ENCODE measurements around the gene AKR1E2.

The AKR1E2 gene

DNA sequence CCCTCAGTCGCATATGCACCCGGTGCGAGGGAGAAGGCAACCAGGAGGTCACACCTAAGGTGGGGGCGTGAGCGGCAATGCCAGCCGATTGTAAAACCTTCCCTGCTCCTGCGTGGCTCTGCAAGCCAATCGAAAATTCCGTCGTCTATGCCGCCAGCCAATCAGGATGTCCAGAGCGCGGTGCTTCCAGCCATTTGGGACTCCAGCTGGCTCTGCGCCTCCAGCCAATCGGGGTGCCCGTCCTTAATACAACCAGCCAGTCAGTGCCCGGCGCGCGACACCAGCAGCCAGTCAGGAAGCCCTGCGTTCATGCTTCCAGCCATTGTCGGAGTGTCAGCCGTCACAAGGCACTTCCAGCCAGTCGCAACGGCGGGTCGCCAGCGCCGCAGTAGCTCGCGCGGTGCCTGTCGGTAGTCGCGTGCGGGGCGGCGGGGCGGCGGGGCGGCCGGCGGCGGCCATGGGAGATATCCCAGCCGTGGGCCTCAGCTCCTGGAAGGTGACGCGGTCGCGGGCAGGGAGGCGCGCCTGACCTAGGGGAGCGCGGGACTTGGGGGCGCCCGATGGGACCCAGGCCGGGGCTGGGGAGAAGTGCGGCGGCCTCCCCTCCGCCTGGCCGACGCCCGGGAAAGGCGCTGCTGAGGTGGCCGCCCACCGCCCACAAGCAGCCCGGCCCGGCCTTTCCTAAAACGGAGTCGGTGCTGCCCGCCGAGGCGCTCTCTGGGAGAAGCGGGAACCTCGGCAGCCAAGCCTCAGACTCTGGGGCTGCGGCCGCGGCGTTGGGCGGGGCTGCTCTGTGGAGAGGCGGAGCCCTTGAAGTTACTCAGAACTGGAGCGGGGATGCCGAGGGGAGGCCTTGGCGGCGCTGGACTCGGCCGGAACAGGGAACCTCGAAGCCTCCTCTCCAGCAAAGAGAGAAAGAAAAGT, at the start of gene AKR1E2:
Gene AKR1E2 (plus strand): TSS at position 340 of the 924 bp plus-strand sequence. CDS start 118 bp downstream, at position 458.
- DNase-seq, result no peak

DNA sequence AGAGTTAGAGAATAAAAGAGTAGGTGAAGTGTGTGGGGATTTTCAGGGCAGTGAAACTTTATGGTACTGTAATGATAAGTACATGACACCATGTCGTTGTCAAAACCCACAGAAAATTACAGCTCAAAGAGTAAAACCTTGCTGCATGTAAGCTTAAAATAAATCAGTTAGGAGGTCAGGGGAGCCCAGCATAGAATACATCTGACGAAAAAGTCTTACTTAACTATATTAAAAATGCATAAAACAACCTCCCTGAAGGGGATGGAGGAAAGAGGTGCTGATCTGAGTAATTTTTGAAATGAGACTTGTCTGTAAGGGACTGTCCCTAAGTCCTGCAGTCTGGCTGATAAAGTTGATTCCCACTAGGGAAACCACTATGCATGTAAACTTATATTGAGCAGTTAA, 49.8 kb upstream of the AKR1E2 start:
- no peak for DNase-seq

DNA sequence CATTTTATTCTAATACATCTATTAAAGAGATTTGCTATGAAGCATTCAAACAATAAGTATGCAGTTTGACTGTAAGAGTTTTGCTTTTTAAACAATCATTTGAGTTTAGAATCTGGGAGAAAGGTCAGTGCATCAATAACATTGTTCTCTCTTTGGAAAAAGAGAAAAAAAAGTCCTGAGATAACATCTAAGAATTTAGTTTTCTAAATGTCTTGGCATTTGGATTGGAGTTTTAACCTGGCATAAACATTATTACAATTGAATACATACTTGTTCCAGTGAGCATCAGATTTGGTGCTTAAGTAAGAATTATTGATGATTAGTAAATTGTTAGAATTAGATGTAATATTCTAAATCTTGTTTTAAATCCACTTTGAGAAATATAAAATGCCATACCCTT, 47.2 kb upstream of the AKR1E2 start:
- DNase-seq, result no peak

DNA sequence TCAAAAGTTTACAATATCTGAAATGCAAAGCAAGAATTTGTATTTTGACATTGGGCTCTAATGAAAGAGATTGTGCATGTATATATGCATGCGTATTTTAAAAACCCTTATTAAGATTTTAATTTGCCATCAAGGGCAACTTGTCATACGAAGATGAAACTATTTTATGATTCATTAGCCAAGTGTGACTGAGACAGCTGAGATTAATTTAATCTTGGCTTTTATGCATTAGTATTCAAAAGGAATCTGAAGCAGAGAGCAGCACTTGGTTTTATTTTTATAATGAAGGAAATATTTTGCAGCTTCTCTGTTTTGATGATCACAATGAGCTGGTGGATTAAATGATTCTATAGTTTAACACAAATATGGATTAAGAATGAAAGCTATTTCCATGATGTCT, 45.9 kb upstream of the AKR1E2 start:
- no peak for DNase-seq

DNA sequence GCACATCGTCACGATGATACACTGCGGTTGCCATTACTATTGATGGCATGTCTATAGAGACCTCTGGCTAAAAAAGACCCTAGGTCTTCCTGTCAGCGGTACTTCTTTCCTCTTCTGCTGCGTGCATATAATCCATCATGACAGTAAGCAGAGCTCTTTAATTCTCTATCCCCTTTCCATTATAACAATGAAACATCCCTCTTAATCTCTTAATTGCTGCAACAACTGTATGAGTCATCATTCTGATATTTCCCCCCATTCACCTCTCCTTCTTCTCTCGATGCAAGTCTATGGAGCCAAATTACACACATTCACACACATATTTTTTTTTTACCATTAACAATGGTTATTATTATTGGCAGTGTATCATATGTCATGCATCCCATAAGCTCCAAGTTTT, 45.2 kb upstream of the AKR1E2 start:
- DNase-seq, result no peak

DNA sequence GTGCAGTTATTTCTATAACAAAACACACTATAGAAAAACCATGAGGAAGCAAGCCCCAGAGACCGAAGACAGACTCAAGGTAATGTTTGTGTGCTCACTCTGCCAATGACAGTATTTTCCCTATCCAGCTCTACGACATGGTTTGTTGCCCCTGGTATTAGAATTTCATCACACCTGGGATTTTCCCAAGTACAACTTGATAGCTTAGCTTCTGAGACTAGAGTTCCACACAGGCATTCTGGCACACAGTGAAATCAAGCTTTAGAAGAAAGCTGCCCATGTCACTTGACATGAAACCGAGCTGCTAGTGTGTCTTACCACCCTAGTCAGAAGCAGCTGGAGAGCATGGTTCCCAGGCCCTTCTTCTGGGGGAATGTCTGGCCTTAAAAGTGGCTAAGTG, 44.1 kb upstream of the AKR1E2 start:
- no peak for DNase-seq

DNA sequence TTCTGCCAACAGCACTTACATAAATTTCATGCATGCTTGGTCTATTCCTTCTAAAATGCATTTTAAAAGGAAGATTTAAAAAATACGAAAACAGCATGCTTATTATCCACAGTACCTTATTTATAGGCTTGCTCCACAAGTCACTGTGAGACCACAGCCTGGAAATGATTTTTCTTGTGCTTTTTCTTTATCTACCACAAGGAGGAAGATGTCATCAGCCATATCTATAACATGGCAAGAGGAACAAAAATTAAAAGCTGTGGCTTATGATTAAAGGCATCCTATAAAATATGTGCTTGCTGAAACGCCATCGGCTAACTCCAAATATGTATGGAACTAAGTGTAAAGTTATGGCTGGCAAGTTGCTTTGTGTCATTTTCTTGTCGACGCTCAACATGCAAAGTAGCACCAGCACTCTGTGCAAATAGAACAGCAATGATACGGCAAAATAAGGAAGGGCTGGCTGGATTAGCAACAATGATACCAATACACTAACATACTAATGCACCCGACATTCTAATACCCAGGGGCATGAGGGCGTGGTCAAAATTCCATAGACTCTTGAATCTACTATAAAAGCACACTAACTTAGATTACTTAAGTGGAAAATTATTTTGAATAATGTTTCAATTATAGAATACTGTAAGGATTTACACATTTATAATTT, 41.2 kb upstream of the AKR1E2 start:
- peak; percentile 31 for DNase-seq

DNA sequence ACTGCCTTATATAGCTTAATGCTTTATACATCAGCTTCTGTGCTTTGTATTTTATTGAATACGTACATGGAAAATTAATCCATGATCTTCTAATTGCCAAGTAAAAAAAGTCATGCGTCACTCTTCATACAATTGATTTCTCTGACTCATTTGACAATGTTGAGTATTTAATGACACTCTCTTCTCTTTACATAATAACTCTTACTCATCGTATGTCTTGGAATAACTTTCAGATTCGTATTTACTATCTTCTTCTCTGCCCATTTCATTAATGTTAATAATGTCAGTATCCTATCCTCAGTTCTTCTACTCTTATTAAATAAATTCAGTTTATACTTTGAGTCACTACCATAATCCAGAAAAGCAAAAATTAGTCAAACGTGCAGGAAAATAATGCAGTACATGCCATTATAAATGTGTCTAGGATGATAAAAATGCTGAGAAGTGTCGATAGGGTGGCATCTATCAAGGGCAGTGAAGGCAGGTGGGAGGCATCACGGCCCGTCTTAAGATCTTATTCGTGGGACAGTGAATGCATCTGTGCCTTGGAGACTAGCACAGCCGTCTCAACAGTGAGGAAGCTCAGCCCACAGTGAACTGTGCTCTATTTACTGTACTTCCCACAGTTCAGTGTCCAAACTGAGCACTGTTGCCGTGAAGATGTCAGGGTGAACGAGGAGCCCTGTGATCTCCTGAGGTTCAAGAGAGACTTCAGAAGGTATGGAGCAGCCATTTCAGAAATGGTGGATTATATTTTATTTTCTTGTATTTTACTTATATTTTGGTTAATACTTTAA, 39.8 kb upstream of the AKR1E2 start:
- DNase-seq, result no peak

DNA sequence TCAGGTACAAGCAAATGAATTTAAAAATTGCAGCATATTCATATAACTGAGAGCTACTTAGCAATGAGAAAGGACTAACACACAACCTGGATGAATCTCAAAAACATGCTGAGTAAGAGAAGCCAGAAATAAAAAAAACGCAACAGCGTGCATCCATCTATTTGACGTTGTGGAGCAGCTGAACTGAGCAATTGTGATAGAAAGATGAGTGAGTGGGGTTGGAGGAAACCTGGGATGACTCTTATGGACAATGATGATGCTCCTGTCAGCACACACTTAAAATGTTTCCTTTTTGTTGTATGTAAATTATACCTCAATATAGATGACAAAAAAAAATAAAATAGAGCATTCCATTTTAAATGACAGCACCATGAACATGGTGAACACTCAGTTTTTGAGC, 36.0 kb upstream of the AKR1E2 start:
- DNase-seq, result no peak

DNA sequence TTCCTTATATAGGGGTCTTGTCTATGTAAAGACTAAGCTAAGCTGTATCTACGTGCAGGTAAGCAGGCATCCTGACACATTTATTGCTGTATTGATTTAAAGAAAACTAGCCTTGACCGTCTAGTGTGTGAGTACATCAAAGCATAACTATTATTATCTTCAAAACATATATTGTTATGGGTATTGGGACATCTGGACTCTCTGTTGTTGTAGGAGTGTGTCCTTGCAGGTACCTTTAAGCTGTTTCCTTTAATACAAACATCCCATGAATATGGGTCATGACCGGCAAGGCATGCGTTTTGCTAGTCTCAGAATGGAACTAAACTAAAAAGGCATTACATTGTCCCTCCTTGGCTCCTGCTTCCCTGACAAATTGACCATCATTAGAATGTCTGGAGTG, 35.1 kb upstream of the AKR1E2 start:
- DNase-seq, result no peak

DNA sequence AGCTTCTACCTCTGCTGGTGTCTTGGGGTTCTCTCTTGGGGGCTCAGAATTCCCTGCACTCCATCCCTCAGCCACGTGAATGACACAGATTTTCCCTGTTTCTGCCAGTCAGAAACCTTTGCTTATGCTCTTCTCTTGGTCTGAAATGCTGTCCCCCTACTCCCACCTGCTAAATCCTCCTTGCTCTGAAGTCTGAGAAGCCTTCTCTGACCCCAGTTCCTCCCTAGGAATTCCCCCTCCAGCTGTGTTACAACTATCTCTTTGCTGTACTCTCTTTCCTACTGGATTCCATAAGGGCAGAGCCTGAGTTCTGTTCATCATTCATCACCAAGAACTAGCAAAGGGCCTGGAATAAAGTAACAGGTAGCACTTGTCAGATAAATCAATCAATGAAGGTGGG, 33.6 kb upstream of the AKR1E2 start:
- no peak for DNase-seq

DNA sequence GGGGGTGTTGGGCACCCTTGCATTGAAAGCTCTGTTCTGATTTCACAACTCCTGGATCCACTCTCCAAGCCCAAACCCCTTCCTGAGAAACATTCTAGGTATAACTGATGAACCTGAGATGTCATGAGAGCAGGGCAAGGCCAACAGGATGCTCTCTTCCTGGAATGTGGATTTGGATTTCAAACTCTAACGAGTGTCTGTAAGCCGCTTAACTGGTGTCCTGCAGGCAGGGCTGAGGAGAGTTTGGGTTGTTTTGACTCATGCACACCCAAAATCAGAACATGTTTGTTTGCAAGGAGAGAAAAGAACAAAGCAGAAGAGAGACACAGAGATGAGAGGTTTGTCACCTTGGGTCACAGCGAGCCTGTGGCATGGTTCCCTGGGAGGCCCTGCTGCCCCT, 24.6 kb upstream of the AKR1E2 start:
- DNase-seq, result no peak

DNA sequence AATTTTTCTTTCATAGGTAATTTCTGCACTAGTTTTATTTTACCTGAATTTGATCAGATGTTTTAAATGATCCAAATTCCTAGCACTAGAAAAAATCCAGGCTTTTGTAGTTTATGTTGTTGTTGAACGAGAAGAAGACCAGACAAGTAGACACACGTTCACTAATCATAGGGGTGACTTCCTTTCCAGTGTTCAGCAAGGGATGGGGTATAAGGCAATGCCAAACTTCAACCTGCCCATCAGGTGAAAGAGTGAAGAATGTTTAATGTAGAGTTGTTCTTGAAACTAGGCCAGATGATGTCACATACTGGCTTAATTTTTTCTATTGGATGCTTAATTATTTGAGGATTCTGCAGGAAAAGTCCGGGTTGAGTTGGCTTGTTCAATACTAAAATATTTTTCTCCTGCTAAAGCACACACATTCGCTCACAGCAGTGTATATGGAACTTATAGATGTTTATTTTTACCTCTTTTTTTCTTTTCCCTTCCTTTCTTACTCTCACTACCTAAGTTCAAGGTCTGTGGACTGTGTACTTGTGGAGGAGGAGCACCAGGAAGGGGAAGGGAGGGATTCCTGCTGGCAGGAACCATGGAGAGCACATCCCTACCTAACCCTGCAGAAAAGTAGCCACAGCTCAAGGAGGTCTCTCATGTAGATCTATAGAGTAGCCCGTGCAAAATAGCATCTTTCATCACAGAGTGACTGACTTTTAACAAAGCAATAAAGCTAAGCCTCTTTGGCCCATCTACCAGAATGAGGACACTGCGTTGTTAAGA, 23.1 kb upstream of the AKR1E2 start:
- DNase-seq, result no peak

DNA sequence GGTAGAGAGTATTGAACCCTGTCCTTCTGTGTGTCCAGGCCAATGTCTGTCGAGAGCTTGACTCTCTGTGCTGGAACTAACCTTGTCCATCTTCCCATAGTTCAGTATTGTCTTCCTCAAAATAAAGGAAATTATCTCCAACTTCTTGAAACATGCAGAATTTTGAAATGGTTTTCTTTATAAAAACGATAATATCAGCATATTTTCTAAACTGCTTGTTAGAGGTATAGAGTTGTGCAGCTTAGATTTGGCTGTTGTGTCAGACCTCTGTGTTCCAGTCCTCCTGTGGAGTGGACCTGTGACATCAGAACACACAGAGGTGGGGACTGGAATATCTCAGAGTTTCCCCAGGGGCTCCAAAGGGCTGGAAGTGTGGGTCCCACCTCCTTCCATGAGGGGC, 22.2 kb upstream of the AKR1E2 start:
- no peak for DNase-seq

DNA sequence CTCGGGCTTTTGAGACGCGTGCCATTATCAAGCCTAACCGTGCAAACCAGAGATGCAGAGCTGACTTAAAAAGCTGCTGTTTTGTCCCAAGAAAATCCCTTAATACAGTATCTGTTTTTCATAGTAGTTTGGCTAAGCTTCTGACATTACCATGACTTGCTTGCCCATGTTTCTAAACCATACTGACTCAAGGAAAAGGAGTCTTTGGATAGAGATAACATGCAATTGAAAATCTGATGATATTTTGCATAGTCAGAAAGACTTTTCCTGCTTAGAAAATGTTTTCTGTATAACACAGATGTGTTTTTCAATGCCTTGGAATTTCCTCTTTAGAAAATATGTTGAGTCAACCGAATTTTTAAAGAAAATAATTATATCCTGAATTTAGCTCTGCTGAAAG, 21.5 kb upstream of the AKR1E2 start:
- DNase-seq, result no peak

DNA sequence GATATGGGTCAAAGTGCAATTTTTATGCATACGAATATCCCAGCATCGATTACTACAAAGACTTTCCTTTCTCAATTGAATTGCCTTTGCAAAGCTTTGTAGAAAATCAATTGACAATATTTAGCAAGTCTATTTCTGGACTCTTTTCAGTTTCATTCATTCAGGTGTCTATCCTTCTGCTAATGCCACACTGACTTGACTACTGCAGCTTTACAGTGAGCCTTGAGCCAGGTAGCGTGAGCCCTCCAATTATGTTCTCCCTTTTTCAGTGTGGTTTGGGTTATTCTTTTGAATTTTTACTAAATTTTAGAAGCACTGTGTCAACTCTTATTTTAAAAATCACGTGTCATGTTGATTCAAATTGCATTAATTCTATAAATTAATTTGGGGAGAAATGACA, 19.5 kb upstream of the AKR1E2 start:
- no peak for DNase-seq

DNA sequence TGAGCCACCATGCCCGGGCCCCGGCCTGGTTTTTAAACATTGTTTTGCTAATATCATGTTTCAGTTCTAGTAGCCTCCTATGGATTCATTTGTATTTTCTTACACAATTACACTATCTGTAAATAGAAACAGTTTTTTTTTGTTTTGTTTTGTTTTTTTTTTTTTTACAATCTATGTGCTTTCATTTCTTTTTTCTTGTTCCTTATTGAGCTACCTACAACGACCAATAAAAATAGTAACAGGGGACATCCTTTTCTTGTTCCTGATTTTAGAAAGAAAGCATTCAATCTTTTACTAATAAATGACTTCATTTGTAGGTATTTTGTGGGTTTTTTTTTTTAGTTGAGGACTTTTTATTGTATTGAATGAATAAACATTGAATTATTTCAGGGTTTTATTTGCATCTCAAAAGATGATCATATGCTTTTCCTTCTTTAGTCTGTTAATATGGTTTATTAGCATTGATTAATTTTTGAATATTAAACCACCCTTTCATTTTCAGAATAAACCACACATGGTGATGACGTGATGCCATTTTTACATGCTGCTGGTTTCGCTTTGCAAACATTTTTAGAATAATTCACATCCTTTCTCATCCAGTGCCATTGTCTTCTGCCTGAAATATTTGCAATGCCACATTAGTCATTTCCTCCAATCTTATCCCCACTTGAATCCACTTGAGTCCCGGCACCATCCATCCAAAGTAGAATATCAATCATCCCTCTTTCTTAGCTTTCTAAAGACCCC, 18.1 kb upstream of the AKR1E2 start:
- no peak for DNase-seq

DNA sequence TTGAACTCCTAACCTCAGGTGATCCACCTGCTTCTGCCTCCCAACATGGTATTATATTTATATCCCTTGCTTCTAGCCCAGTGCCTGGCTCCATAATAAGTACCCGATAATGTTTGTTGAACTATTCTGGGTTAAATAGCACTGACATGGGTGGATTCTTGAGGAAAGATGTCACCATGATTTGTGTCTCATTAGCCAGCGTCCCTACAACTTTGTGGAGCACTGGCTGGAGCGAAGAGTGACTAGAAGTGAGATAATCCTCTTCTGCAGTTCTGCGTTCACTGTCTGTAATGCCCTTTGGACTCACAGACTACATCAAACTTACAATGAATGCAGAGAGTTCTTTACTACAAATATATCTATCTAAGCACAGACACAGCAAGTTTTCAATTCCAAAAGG, 16.9 kb upstream of the AKR1E2 start:
- no peak for DNase-seq

DNA sequence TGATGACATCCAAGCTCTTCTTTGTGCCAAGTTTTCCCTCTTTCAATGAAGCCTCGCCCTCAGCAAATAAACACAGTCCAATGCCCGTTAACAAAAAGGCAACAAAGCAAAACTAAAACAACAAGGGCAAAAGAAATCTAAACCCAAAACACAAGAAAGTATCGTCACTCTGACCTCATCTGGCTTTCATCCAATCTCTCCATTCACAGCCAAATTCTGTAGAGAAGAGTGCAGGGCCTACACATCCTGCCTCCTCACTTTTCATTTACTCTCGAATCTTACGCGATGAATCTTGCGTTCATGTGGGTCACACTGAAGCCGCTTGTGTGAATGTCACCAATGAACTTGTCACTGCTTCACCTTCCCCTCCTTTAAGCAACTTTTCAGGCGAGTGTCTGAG, 15.9 kb upstream of the AKR1E2 start:
- no peak for DNase-seq

DNA sequence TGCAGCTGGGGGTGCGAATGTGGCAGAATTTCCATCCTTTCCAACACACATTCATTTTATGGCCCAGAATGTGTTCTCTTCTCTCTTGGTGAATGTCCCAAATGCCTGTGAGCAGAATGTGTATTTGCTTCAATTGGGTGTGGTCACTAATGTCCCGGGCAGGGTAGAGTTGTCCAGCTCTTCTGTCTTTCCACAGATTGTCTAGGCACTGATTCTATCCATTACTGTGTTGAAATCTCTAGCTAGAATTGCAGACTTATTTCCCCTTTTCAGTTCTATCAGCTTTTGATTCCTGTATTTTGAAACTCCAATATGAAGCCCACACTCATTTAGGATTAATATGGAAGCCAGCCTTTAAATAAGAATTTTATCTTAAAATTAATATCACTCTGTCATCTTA, 14.0 kb upstream of the AKR1E2 start:
- DNase-seq, result no peak

DNA sequence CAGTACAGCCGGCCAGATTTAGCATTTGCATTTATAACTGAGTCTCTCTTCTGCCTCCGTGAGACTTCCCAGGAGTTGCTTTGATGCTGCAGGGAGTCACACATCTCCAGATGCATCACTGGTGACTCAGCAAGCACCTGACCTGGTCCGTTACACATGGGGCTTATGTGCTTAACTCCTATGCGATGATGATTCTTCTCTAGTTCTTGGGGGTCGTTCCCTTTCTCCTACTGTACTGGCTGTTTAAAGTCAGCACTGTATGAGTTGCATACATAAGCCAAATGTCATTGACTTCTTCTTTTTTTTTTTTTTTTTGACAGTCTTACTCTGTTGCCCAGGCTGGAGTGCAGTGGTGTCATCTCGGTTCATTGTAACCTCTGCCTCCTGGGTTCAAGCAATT, 13.0 kb upstream of the AKR1E2 start:
- no peak for DNase-seq

DNA sequence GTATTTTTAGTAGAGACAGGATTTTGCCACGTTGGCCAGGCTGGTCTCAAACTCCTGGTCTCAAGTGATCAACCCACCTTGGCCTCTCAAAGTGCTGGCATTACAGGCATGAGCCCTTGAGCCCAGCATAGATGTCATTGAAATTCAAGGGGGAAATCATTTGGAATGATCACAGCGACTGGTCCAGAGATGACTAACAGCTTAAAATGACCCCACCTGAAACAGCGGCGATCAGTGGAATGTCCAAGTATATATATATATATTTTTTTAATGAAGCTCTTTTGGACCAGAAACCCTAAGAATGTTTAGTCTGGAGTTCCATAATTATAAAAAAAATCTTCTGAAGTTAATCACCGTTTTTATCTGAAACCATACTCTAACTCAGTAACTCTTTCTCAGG, 12.5 kb upstream of the AKR1E2 start:
- DNase-seq, result no peak
